ENCODE measurements around the gene GTF3C2.

GTF3C2 gene

DNA sequence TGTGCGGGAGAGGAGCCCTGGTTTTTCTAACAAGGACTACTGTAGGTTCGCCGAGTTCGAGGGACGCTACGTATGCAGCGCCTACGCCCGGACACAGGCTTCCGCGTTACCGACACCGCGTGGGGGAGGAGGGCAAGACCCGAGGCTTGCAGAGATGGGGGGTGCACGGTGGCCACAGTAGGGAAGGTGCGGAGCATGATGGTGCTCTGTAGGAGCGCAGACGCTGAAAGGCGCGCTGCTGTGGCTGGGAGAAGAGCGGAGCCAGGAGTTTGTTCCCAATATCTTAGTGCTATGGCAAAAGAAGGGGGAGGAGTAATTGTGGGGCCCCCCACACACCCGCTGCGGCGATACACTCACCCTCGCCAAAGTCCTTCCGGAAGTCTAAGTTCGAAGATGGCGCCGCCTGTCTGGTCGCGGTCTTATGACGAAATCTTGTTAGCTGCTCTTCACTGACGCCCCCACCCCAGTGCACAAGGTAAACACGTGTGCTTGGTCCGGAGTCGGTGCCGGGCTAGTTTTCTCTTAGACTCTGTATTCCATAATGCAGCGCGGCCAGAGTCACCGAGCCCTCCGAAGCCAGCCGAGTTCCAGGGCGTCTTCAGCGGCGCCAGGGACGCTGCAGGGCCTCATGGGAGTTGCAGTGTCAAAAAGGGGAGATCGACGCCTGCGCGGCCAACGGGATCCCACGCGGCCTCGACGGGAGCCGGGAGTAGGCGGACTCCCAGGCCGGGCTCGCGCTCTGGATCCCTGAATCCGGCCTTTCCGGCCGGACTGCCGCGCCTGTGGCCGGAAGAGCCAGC lies at the start of gene GTF3C2:
GTF3C2 (minus strand) TSS at position 383 of the 800 bp plus-strand sequence. CDS start 13,210 bp downstream, outside the sequence.
- in situ Hi-C loops (cut with MboI; ENCODE audit: low sequenced_read_pairs), result no loop called here

GRCh38 chr2:27400348-27401135 lies 44.0 kb upstream of the GTF3C2 start:
- in situ Hi-C loops (cut with MboI; ENCODE audit: low sequenced_read_pairs), result no loop called here

DNA sequence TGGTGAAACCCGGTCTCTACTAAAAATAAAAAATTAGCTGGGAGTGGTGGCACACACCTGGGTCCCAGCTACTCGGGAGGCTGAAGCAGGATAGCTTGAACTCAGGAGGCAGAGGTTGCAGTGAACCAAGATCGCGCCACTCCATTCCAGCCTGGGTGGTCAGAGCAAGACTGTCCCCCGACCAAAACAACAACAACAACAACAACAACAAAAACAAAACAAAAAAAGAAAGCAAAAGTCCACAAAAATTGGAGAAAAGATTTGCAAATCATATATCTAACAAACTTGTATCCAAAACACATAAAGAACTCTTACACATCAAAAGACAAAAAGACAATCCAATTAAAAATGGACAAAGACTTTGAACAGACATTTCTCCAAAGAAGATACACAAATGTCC lies 42.4 kb upstream of the GTF3C2 start:
- in situ Hi-C loops (cut with MboI; ENCODE audit: low sequenced_read_pairs), result no loop called here

GRCh38 chr2:27393225-27393624 lies 36.7 kb upstream of the GTF3C2 start:
- in situ Hi-C loops (cut with MboI; ENCODE audit: low sequenced_read_pairs), result no loop called here

- in situ Hi-C loops (cut with MboI; ENCODE audit: low sequenced_read_pairs), result no loop called here
These were observed 34.5 kb upstream of the GTF3C2 start for GRCh38 chr2:27390822-27391679.

DNA sequence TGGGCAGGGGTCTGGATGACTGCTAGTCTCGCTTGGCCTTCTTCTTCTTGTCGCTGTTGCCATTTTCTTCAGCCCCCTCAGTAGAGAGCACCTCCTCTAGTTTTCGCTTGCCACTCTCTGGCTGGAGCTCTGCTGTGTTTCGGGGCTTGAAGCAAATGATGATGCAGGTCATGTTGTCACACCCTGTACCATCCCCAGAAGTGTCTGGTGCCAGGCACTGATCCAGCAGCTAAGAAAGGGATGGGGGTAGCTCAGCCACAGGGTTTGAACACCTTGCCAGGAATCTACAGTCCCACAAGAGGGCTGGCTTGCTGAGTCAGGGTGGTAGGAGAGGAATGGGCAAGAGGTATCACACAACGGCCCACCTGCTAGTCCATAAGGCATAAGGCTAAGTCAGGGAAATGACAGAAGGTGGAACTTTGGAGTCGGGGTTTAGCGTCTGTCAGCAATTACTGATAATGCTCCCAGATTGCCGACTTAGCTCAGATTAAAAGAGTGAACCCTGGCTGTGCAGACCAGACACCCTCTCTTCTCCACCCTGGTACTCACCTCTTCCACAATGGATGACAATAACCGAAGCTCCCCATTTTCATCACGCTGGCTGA lies 25.1 kb upstream of the GTF3C2 start:
- in situ Hi-C loops (cut with MboI; ENCODE audit: low sequenced_read_pairs), result no loop called here

DNA sequence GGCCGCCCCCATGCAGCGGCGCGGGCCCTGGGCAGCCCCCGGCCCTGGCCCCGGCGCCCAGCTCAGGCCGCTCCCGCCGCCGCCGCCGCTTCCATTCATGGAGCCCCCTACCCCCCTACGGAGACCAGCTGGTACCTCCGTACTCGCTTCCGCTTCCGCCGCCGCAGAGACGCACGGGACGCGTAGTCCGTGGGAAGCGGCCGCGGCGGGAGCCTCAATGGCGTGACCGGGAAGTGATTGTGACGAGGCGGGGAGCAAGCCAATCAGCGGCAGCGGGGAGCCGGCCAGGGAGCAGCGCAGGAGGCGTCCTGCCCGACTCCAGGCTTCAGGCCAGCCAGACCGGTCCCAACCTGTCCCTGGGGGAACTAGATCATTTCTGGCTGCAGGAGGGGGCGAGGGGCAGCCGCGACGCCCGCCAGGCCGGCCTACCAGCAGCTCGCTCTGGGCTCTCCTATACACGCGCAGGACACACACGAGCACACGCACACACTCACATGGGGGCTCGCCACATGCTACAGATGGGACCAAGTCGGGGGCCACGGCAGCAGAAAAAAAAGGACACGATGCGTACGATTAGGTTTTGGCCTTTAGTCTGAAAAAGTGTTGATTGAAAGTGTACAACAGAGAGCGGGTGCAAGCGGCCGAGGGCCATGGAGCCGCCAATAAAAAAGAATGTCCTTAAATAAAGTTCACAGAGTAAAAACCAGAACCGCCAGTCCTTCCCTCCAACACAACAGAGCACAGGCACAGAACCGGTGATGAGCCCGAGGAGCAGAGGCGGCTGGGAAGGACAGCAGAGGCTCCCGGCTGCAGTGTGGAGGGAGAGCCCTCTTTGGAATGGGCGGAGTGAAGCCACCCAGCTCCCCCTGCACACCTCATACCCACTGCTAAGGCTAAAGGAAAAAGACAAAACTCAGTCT lies 24.3 kb upstream of the GTF3C2 start, which contains the start of gene ZNF513:
ZNF513 (minus strand) TSS at position 109 of the 920 bp plus-strand sequence. CDS start 208 bp downstream, outside the sequence.
- in situ Hi-C loops (cut with MboI; ENCODE audit: low sequenced_read_pairs), result no loop called here

DNA sequence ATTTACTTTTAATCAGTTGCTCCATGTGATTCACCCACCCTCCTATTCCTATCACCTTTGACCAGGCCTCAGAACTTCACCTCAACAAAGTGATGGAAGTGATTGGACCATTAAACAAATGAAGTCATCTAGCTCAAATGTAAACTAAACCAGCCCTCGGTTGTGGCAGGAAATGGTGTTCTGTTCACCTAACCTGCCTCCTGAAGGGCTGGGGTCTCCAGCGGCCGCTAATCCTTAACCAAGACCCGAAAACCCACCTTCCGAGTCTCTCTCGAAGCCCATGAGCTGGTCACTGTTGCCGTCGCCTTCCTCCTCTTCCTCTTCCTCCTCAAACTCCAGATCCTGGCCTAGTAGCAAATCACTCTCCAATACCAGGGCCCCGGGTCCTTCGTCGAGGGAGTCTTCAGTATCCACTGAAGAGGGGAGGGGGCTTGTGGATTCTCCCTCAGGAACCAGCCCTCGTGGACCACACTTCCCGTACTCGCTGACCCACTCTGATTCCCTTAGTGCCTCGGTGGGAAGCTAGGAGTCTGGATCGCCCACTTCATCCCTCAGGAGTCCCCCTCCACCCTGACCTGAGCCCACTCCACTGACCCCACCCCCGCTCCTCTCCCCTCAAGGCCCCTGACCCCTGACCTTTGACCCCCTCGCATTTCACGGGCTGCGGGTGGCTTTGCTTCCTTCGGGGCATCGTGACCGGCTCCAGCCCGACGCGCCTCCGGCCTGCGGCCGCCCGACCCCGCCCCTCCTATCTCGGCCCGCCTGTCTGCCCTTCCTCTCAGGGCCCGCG lies 23.5 kb upstream of the GTF3C2 start:
- in situ Hi-C loops (cut with MboI; ENCODE audit: low sequenced_read_pairs), result no loop called here

DNA sequence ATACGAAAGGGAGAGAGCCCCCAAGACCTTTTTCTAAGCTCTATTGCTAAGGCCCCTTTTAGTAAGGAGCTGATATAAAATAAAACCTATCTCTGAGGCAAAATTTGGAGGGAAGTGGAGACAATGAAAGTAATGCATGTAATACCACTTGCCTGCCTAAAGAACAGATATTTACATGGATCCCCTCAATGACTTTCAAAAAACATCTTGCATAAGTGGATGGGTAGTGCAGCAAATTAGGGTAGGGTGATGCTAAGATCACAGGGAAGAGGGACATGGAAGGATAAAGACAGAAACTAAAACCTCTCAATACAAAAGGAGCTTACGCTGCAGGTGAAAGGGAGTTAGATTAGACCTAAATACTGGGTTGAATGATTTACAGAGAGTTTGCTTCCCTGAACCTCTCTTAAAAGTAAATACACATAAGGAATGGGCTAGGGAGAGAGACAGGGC lies 22.8 kb upstream of the GTF3C2 start:
- in situ Hi-C loops (cut with MboI; ENCODE audit: low sequenced_read_pairs), result no loop called here

DNA sequence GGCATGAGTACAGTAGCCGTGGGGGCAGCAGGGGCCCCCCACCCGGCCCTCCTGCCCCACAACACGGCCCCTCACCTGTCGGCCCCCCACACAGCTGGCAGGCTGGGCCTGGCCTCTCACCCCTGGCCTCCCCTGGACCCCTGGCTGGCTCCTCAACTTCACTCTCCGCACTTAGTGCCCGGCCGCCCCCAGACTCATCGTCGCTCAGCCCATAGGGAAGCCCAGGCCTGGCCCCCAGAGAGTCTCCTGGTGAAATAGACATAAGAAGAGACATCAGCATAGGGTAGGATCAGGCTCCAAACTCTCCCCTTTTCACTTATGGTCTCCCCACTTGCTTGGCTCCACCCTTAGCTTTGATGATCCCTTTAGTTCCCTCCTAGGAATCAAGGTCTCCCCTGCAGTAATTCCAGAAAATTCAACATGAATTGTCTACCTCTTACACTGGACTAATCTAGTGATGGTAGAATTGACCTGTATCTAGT lies 22.3 kb upstream of the GTF3C2 start:
- in situ Hi-C loops (cut with MboI; ENCODE audit: low sequenced_read_pairs), result no loop called here

DNA sequence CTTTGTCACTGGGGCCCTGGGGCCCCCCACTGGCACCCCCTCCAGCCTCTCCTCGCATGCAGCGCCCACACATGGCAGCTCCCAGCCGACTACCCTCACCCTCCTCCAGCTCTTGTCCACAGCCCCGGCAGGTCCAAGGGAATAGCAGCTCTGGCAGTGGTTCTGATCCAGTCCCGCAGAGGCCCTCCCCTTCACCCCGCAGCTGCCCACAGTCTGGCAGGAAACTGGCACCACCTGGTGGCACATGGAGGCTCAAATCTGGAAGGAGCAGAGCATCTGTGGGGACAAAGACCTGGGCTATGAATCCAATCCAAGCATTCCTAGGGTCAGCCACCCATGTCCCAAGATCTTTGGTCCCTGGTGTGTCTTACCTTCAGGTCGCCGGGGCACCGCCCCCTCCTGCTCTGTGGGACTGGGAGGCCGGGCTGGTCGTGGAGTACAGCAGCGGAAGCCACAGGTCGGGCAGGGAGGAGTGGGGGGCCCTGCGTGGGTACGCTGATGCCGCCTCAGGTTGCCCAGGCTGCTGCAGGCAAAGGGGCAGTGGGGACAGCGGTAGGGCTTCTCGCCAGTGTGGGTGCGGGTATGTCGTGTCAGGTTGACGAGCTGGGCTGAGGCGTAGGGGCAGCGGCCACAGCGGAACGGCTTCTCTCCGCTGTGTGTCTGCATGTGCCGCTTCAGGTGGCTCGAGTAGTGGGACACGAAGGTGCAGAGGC lies 21.7 kb upstream of the GTF3C2 start:
- in situ Hi-C loops (cut with MboI; ENCODE audit: low sequenced_read_pairs), result no loop called here

DNA sequence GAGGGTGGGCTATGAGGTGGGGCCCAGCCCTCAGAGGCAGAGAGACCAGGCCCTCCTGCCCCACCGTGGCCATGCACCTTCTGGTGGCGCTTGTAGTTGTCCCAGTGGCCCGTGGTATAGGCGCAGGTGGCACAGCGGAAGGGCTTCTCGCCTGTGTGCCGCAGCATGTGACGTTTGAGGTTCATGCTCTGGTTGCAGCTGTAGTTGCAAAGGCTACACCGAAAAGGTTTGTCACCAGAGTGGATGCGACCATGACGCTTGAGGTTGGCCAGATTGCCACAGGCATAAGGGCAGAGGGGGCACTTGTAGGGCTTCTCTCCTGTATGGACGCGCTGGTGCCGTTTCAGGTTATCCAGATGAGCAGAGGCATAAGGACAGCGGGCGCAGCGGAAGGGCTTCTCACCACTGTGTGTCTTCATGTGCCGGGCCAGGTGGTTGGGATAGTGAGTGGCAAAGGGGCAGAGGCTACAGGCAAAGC lies 21.1 kb upstream of the GTF3C2 start:
- in situ Hi-C loops (cut with MboI; ENCODE audit: low sequenced_read_pairs), result no loop called here

DNA sequence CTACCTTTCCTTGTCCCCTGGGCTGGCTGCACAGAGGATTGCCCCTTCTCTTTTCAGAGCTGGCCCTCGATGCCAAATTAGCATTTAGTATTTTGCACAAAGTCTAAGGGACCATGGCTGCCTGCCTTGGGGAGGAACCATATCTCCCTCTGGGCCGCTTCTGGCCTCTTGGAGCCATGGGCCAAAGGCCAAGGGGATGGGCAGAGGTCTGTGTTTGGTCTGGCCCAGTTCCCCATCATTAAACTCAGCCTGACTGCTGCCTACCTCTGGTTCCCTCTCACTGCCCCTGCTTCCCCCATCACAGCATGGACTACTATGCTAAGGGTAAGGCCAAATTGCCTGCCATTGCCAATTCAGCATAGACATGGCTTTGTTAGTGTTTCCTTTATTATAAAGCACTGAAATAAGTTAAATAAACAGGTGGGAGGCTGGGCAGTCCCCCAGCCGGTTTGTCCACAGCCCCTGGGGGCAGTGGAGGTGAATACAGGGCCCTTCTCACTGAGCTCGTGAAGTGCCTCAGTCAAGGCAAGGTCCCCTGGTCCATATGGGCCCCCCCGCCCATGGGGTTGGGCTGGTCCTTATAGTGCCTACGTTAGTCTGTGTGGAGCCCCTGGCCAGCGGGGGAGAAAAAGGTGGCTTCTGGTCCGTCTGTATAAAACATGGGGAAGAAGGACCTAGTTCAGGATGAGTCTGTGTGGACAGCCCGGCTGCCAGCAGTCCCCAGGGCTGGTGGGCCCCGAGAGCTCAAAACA lies 20.5 kb upstream of the GTF3C2 start:
- in situ Hi-C loops (cut with MboI; ENCODE audit: low sequenced_read_pairs), result no loop called here

- in situ Hi-C loops (cut with MboI; ENCODE audit: low sequenced_read_pairs), result no loop called here
These were observed 19.7 kb upstream of the GTF3C2 start for GRCh38 chr2:27376151-27376865.

DNA sequence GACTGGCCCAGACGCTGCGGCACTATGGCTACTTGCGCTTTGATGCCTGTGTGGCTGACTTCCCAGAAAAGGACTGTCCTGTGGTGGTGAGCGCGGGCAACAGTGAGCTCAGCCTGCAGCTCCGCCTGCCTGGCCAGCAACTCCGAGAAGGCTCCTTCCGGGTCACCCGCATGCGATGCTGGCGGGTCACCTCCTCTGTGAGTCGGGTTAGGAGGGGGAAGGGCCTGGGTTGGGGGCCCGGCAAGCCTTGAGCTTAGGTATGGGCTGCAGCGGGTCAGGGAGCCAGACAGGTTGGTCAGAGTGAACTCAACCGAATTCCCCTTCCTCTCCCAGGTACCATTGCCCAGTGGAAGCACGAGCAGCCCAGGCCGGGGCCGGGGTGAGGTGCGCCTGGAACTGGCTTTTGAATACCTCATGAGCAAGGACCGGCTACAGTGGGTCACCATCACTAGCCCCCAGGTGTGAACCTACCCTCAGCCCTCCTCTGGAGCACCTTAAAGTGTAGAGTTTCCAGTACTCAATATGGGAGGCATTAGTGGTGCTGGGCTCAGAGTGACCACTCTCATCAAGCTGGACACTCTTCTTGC lies 19.0 kb upstream of the GTF3C2 start:
- in situ Hi-C loops (cut with MboI; ENCODE audit: low sequenced_read_pairs), result no loop called here

DNA sequence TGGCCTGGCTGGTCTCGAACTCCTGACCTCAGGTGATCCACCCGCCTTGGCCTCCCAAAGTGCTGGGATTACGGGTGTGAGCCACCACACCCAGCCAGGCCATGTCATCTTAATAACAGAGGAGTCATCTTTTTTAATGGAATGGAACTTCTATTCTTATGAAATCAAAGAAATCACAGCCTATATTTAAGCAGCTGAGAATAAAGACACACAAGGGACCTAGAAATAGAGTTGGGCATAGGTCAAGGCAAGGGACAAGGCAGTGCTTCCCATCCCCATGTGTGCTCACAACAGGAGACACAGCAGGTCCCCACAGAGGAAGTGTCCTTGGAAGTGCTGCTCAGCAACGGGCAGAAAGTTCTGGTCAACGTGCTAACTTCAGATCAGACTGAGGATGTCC lies 17.0 kb upstream of the GTF3C2 start:
- in situ Hi-C loops (cut with MboI; ENCODE audit: low sequenced_read_pairs), result no loop called here

Data from HL-60/S4 treated with phorbol 12-myristate 13-acetate at 8.2 ng/mL for 4 days and 3 days (cell line).